H1 (cell line): ENCODE results near the gene ZNF407. TPM values are rescaled to one million over a fixed set of nuclear protein-coding genes. Genes with fewer than 3 reads are reported as not detected.

Experiments used
- EZH2 ChIP-seq: fragments of 200-600 bp; sonication (generic); IDR thresholded peaks from 2 replicates; pipeline ENCODE4 v1.7.1; 2012; ENCODE audit warnings: low read depth, mild to moderate bottlenecking, moderate library complexity, low read length, inconsistent platforms; ENCODE audit not compliant: severe bottlenecking
- SP4 ChIP-seq: IDR thresholded peaks from 2 replicates; pipeline ENCODE4 v1.6.1; 2012; ENCODE audit warnings: low read length, inconsistent platforms
- polyA plus RNA-seq, 7 experiments: library from polyadenylated mRNA; depleted of rRNA in 3 of 7; stranded (reverse) in 5 of 7; unstranded in 2 of 7; fragments of >200 nt in 5 of 7; fragments of 200-250 nt in 2 of 7; gene quantifications; 1 replicate in 5 of 7; 2 replicates in 1 of 7; 4 replicates in 1 of 7; pipeline versions ENCODE4 v1.2.1 to v1.2.3, GENCODE V29; 2011 to 2013; ENCODE audit warnings: missing spikeins in 2 of 7, mixed read lengths in 2 of 7
- total RNA-seq: library from RNA; stranded (reverse); fragmentation: NEBNext Ultra II Directional; extraction: Animal tissue kit (Norgen Biotek cat#: 25700); gene quantifications from 2 replicates; pipeline ENCODE4 v1.2.1, GENCODE V29; 2021

Gene ZNF407
- total and polyA plus RNA-seq, 2 of the 8 experiments (the other 6 are each of a cell fraction or from before 2014, with no cell fraction given), result 1.5 to 6.8 TPM

DNA sequence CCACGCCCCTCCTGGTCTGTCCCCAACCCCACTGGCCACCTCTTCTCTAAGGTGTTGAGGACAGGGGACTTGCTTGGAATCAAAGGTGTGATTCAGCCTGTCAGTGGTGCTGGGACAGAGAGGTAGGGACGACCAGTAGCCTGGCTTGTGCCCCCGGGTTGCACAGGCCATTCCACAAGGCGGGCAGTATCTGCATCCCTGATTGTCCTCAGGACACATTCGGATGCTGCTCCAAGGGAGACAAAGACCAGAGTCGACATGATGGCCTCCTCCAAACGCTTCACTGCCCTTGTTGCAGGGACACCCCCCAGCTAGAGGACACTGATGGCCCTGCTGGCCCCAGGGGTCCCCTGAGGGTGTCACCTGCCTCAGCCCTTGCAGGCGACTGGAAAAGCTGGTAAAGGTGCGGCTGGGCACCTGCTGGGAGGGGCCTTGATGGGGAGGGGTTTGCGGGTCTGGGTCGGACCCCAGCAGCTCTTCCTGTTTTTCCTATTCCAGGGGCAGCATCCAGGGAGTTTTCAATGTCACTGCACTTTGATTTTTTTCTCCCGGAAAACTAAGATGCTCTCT is 513.3 kb downstream of the ZNF407 start (continued):
- no peak for TF ChIP-seq EZH2
- no peak for TF ChIP-seq SP4
- TF ChIP-seq, all 59 proteins: peak for 0
